ENCODE data around the gene TPRG1. TPM values are rescaled to one million over a fixed set of nuclear protein-coding genes. Genes with fewer than 3 reads are reported as not detected.
A peak's percentile ranks its signal among the peaks of the same experiment; 100 is the strongest.
"Not testable (repeated sequence)": the region's sequence is repeated elsewhere in the genome, so short reads cannot be mapped to it uniquely, and the experiment has no call there.

Gene TPRG1
- total RNA-seq, 1 donor from 2014 or later, result 13.6 TPM

DNA sequence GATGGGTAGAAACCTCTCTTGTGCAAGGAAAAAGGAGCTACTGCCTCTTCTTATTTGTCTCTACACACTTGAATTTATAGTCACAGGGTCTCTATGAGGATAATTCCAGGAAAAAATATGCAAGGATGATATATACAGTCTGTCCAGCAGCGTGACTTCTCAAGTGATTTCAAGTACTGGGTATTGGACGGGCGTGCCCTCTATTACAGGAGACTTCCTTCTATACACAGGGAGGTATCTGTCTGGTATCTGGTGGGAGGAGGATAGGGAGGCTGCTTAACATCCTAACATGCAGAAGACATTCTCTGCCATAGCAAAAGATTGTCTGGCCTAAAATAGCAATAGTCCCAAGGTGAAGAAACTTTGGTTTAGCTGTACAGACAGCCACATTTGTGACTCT, 146.1 kb downstream of the TPRG1 start:
- H3K36me3 Mint-ChIP-seq (ENCODE audit: low read depth), result peaks cover 40% of the 10 kb centered on the region
- intact Hi-C loops (cut with micrococcal nuclease), result no loop called here
- H3K9me3 Mint-ChIP-seq, result peaks cover 28% of the 10 kb centered on the region
- no peak overlapping the region for H3K4me3 Mint-ChIP-seq
- H3K27me3 Mint-ChIP-seq (ENCODE audit: insufficient read depth), result no peaks in the 10 kb centered on the region
- H3K4me1 Mint-ChIP-seq (ENCODE audit: low read depth), result peaks cover 39% of the 10 kb centered on the region
- no peak for DNase-seq (ENCODE audit: low spot score)
- no peak overlapping the region for H3K27ac Mint-ChIP-seq

DNA sequence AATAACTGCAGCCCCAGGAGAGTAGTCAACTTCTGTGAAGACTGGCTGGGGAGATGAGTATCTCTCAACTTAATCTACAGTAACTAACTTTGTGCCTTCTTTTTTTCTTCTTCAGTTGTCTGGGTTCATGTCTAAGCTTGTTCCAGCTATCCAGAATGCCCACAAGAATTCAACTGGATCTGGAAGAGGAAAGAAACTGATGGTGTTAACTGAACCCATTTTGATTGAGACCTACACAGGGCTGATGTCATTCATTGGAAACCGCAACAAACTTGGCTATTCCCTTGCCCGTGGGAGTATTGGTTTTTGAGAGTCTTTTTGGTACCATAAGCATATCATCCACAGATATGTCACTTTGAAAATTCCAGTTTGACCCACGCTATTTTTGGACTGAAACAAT, 148.7 kb downstream of the TPRG1 start:
- Mint-ChIP-seq H3K4me1 (ENCODE audit: low read depth) (peaks cover 63% of the 10 kb centered on the region), H3K9me3 (peaks cover 28% of the 10 kb centered on the region), H3K27ac (no peak overlapping the region), H3K36me3 (ENCODE audit: low read depth) (peaks cover 38% of the 10 kb centered on the region), H3K4me3 (no peak overlapping the region), H3K27me3 (ENCODE audit: insufficient read depth) (peaks cover 3% of the 10 kb centered on the region)
- intact Hi-C loops (cut with micrococcal nuclease), result loop anchor here (5.0 to 10.0 kb wide), 7 partner anchors 188 to 1578 kb away; partner anchors contain the start of gene IL1RAP
- DNase-seq (ENCODE audit: low spot score), result no peak

DNA sequence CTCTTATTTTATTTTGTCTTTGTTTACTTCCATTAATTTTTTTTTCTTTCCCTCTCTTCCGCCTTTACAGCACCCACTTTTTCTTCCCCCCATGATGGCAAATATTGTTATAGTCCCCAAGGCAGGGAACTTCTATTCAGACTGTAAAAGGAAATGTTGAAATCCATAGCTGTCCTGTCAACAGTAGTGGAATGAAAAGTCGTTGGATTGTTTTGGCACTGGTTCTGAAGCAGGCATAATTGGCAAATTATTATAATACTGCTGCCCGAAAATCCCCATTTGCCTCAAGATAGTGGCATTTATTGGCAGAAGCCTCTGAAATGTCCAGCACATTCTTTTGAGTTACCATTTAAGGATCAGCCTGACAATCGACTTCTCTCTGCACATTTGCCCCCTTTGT, 150.6 kb downstream of the TPRG1 start:
- H3K4me3 Mint-ChIP-seq, result no peak overlapping the region

DNA sequence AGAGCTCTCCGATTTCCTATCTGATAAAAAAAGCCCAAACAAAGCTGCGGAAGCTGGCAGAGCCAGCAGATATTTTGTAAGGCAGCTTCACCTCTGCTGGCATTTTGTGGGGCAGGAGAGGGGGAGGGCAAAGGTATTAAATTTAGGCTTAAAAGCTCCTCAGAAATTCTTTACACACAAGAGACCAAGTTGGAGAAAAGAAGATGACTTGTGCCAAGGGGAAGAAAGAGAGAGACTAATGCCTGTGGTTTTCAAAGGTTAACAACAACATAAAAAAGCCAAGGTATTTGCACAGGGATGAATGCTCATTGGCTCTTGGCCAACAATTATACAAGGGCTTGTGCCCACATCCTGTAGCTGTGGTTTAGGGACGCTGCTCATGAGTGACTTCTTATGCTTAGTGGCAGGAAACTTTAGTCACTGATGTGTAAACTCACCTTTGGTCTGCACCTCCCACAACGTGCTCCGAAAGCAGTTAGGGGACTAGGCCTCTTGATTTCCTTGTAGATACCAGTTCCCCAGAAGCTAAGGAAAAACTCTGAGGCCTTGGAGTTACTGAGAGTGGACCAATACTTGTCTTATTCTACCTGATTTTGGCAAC, 152.9 kb downstream of the TPRG1 start:
- peak; percentile 85 for DNase-seq (ENCODE audit: low spot score)
- H3K9me3 Mint-ChIP-seq, result peaks cover 34% of the 10 kb centered on the region
- H3K36me3 Mint-ChIP-seq (ENCODE audit: low read depth), result peaks cover 39% of the 10 kb centered on the region
- intact Hi-C loops (cut with micrococcal nuclease), result loop anchor here (1.0 to 10.0 kb wide), 16 partner anchors 19 to 1582 kb away; partner anchors contain the start of gene IL1RAP
- H3K27ac Mint-ChIP-seq, result peak overlapping the region; percentile 99
- H3K27me3 Mint-ChIP-seq (ENCODE audit: insufficient read depth), result peaks cover 3% of the 10 kb centered on the region
- peak overlapping the region; percentile 83 for H3K4me3 Mint-ChIP-seq
- peaks cover 72% of the 10 kb centered on the region for H3K4me1 Mint-ChIP-seq (ENCODE audit: low read depth)

More for the DNA sequence above, 150.6 kb downstream of the TPRG1 start:
- Mint-ChIP-seq H3K27ac (peak overlapping the region; percentile 18), H3K4me1 (ENCODE audit: low read depth) (peaks cover 62% of the 10 kb centered on the region), H3K36me3 (ENCODE audit: low read depth) (peaks cover 40% of the 10 kb centered on the region), H3K9me3 (peaks cover 34% of the 10 kb centered on the region), H3K27me3 (ENCODE audit: insufficient read depth) (peaks cover 3% of the 10 kb centered on the region)
- no peak for DNase-seq (ENCODE audit: low spot score)
- intact Hi-C loops (cut with micrococcal nuclease), result loop anchor here (5.0 to 10.0 kb wide), 7 partner anchors 190 to 1580 kb away; partner anchors contain the start of gene IL1RAP

DNA sequence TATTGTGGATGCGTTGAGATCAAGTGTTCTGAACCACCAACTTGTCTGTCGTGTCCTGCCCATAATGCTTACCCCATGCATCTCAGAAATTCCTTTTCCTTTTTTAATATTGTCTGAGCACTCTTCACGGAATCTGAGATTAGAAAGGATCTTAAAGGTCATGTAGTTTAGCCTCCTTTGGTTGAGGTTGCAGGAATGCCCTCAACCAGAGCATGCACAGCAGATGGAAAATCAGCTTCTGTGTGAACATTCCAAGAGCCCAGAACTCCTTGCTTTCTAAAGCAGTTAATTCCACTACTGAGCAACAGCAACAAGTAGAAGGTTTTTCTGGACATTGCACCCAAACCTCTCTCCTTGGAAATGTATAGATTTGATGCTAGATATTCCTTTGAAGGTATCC, 153.7 kb downstream of the TPRG1 start:
- Mint-ChIP-seq H3K4me3 (peak overlapping the region; percentile 83), H3K27ac (peak overlapping the region; percentile 99), H3K9me3 (peaks cover 33% of the 10 kb centered on the region), H3K27me3 (ENCODE audit: insufficient read depth) (peaks cover 3% of the 10 kb centered on the region), H3K4me1 (ENCODE audit: low read depth) (peaks cover 75% of the 10 kb centered on the region), H3K36me3 (ENCODE audit: low read depth) (peaks cover 38% of the 10 kb centered on the region)
- intact Hi-C loops (cut with micrococcal nuclease), result loop anchor here (2.0 to 10.0 kb wide), 5 partner anchors 29 to 1521 kb away; partner anchors contain the start of gene IL1RAP
- DNase-seq (ENCODE audit: low spot score), result no peak

DNA sequence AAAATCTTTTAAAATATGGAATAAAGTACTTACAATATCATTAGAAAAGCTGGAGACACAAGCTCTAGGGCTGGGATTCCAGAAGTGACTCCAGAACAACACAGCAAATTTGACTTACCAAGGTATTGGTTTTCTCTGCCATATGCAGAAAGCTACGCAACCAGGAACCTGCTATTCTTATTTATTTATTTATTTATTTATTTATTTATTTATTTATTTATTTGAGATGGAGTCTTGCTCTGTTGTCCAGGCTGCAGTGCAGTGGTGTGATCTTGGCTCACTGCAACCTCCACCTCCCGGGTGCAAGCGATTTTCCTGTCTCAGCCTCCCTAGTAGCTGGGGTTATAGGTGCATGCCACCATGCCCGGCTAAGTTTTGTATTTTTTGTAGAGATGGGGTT, 157.9 kb downstream of the TPRG1 start:
- H3K36me3 Mint-ChIP-seq (ENCODE audit: low read depth), result peaks cover 20% of the 10 kb centered on the region
- not testable (repeated sequence) for H3K27me3 Mint-ChIP-seq (ENCODE audit: insufficient read depth); DNase-seq (ENCODE audit: low spot score); H3K4me3 Mint-ChIP-seq
- peaks cover 21% of the 10 kb centered on the region for H3K9me3 Mint-ChIP-seq
- peaks cover 67% of the 10 kb centered on the region for H3K4me1 Mint-ChIP-seq (ENCODE audit: low read depth)
- peak overlapping the region; percentile 59 for H3K27ac Mint-ChIP-seq
- intact Hi-C loops (cut with micrococcal nuclease), result loop anchor here (2.0 to 10.0 kb wide), 3 partner anchors 415 to 1525 kb away; partner anchors contain the start of gene IL1RAP

DNA sequence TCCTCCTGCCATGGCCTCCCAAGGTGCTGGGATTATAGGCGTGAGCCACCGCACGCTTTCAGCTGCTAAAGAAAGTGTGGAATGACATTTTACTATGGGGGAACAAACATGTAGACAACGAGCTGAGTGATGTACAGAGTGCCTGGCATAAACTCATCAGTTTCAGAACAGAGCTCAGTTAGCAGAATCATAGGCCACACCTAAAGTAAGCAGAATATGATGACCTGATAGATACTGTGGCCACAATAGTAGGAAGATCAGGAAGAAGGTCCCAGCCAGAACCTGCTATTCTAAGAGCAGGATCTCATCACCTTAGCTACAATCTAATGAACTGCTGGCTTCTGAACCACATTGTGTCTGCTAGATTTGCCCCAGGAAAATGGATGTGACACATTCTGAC, 158.3 kb downstream of the TPRG1 start:
- intact Hi-C loops (cut with micrococcal nuclease), result loop anchor here (2.0 kb wide), 1 partner anchor 415 kb away; no protein-coding TSS in a partner anchor
- H3K27me3 Mint-ChIP-seq (ENCODE audit: insufficient read depth), result no peaks in the 10 kb centered on the region
- H3K36me3 Mint-ChIP-seq (ENCODE audit: low read depth), result peaks cover 20% of the 10 kb centered on the region

DNA sequence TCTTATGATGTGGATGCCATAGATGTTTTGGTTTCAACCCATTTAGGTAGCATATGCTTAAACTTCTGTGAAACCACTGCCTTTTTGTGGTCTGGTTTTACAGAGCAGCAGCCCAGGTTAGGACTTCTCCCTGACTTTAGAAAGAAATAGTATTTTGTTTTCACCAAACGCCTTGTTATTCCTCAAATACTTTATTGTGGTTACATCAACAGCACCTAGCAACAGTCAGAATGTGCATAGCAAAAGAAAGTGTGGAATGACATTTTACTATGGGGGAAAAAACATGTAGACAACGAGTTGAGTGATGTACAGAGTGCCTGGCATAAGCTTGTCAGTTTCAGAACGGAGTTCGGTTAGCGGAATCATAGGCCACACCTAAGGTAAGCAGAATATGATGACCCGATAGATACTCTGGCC, 159.2 kb downstream of the TPRG1 start:
- H3K9me3 Mint-ChIP-seq, result peaks cover 21% of the 10 kb centered on the region
- H3K27me3 Mint-ChIP-seq (ENCODE audit: insufficient read depth), result no peaks in the 10 kb centered on the region
- peak overlapping the region; percentile 48 for H3K4me3 Mint-ChIP-seq
- H3K36me3 Mint-ChIP-seq (ENCODE audit: low read depth), result peaks cover 20% of the 10 kb centered on the region
- H3K4me1 Mint-ChIP-seq (ENCODE audit: low read depth), result peaks cover 58% of the 10 kb centered on the region
- H3K27ac Mint-ChIP-seq, result peak overlapping the region; percentile 73
- no peak for DNase-seq (ENCODE audit: low spot score)
- intact Hi-C loops (cut with micrococcal nuclease), result loop anchor here (1.0 to 2.0 kb wide), 4 partner anchors 8 to 416 kb away; no protein-coding TSS in a partner anchor

More for the DNA sequence above, 158.3 kb downstream of the TPRG1 start:
- DNase-seq (ENCODE audit: low spot score), result no peak
- H3K4me3 Mint-ChIP-seq, result no peak overlapping the region
- H3K27ac Mint-ChIP-seq, result peak overlapping the region; percentile 59
- peaks cover 21% of the 10 kb centered on the region for H3K9me3 Mint-ChIP-seq
- H3K4me1 Mint-ChIP-seq (ENCODE audit: low read depth), result peaks cover 63% of the 10 kb centered on the region

DNA sequence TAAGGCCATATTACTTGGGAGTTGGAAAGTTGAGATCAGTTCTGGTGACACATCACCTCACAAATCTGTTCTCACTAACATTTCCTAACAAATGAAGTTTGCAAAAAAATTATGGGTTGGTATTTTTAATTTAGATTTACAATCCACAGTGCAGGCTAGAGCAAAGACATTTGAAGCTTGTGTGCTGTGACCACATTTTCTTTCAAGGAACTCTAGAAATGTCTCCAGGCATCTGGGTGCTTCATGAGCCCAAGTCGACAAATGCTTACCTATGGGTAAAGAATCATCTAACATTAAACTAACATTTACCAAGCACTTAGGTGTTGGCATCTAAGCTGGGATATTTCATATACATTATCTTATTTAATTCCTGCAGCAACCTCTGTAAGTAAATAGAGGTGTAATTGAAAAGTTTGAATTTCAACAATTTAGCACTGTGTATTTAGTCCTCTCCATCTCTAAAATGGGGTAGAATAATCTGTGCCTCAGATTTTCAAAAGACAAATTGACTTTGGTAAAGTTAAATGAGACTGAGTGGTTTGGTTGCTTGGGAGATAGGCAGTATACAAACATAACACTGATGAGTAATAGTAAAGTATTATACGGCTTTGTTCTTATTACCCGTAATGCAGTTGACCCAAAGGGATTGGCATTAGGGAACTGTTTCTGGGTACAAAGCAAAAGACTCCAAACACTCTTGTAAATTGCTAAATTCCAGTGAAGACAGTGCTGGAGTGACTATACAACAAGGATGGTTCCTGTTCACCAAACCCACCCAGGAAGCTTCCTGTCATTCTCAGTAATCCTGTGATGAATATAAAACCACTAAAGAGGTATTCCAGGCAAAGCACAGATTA, 162.5 kb downstream of the TPRG1 start:
- Mint-ChIP-seq H3K27ac (no peak overlapping the region), H3K9me3 (peaks cover 18% of the 10 kb centered on the region), H3K27me3 (ENCODE audit: insufficient read depth) (no peaks in the 10 kb centered on the region), H3K4me1 (ENCODE audit: low read depth) (peaks cover 40% of the 10 kb centered on the region), H3K4me3 (no peak overlapping the region), H3K36me3 (ENCODE audit: low read depth) (peaks cover 10% of the 10 kb centered on the region)
- DNase-seq (ENCODE audit: low spot score), result no peak
- intact Hi-C loops (cut with micrococcal nuclease), result no loop called here

DNA sequence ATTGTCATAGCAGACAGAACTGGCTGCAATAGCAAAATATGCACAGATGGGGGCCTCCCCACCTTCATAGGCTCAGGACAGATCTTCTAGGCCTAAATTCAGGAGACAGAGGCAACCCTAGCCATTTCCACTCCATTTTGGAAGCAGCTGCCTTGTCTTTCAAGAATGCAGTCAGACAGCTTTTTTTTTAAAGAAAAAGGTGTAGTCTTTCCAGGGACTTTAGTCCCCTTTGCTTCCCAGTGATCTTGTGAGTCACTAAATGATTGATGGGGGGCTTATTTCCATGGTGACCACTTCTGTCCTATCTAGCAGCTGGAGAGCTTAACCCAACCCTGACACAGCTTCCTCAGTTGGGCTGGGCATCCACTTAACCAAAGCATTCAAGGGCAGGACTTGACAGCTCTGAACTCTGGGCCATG, 165.9 kb downstream of the TPRG1 start:
- Mint-ChIP-seq H3K27me3 (ENCODE audit: insufficient read depth) (peaks cover 2% of the 10 kb centered on the region), H3K4me3 (no peak overlapping the region), H3K9me3 (peaks cover 17% of the 10 kb centered on the region), H3K27ac (no peak overlapping the region), H3K4me1 (ENCODE audit: low read depth) (peaks cover 28% of the 10 kb centered on the region), H3K36me3 (ENCODE audit: low read depth) (peaks cover 16% of the 10 kb centered on the region)
- intact Hi-C loops (cut with micrococcal nuclease), result no loop called here
- DNase-seq (ENCODE audit: low spot score), result no peak

DNA sequence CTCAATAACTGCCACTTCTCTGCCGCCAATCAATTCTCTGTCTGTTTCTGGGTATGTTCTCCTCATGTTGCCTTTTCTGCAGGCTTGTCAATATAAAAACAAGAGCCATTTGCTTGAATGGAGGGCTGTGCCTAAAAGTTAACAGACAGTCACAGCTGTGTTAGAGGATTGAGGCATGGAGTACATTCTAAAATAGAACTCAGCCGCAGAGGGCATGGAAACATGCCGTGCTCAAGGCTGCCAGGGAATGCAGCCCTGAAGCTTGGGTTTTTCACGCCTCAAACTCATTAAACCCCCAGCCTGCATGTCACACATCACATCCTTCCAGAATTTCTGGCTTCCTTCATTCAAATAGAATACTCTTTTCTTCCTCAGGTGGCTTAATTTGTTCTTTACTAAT, 166.6 kb downstream of the TPRG1 start:
- Mint-ChIP-seq H3K27ac (no peak overlapping the region), H3K4me3 (no peak overlapping the region), H3K9me3 (peaks cover 15% of the 10 kb centered on the region), H3K27me3 (ENCODE audit: insufficient read depth) (peaks cover 4% of the 10 kb centered on the region), H3K36me3 (ENCODE audit: low read depth) (peaks cover 17% of the 10 kb centered on the region), H3K4me1 (ENCODE audit: low read depth) (peaks cover 27% of the 10 kb centered on the region)
- no peak for DNase-seq (ENCODE audit: low spot score)
- intact Hi-C loops (cut with micrococcal nuclease), result no loop called here

DNA sequence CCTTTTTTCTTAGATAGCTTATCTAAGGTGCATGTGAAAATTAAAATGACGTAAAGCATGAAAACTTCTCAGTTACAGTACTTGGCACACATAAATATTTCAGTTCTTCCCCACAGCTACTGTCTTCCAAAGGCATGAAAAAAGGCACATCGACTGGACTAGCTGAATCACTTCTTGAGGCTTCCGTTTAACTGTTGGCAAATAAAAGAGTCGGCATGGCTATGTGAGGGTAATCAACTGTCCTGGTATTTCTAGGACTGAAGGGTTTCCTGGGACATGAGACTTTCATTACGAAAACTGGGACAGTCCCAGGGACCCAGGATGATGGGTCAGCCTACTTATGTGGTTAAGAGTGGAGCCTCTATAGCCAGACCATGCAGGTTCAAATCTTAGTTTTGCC, 168.2 kb downstream of the TPRG1 start:
- H3K27ac Mint-ChIP-seq, result no peak overlapping the region
- peaks cover 11% of the 10 kb centered on the region for H3K9me3 Mint-ChIP-seq
- intact Hi-C loops (cut with micrococcal nuclease), result no loop called here
- H3K4me3 Mint-ChIP-seq, result no peak overlapping the region
- no peak for DNase-seq (ENCODE audit: low spot score)
- H3K27me3 Mint-ChIP-seq (ENCODE audit: insufficient read depth), result peaks cover 4% of the 10 kb centered on the region
- H3K4me1 Mint-ChIP-seq (ENCODE audit: low read depth), result peaks cover 14% of the 10 kb centered on the region
- H3K36me3 Mint-ChIP-seq (ENCODE audit: low read depth), result peaks cover 13% of the 10 kb centered on the region
